ENCODE data around the gene ABCA7.

DNA sequence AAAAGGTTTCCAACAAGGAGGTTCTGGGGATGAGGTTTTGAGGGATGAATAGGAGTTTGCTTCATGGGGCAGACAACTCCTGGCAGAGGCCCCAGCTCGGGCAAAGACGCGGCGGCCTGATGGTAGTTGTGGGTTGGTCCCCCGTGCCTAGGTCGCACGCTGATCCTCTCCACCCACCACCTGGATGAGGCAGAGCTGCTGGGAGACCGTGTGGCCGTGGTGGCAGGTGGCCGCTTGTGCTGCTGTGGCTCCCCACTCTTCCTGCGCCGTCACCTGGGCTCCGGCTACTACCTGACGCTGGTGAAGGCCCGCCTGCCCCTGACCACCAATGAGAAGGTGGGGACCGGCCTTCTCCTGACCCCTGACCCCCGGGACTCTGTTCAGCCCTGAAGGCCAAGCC is 11.9 kb downstream of the ABCA7 start:
- TF ChIP-seq FOXM1 (IDR thresholded peaks at IDR 0.05; ENCODE audit: borderline replicate concordance) (no peak), TARDBP (IDR thresholded peaks at IDR 0.05) (no peak), SUZ12 (IDR thresholded peaks at IDR 0.05) (no peak)

All from HEK293T (cell line).